GM21737 (cell line): ENCODE data around the gene WNT3.
"Not testable (repeated sequence)": the region's sequence is repeated elsewhere in the genome, so short reads cannot be mapped to it uniquely, and the experiment has no call there.

Experiments
- ATAC-seq: cut with Tn5 transposase; IDR thresholded peaks from one replicate; pipeline ENCODE4 v1.9.1; 2021; ENCODE audit warnings: mild to moderate bottlenecking, moderate library complexity; ENCODE audit not compliant: unreplicated experiment

WNT3 gene

GRCh38 chr17:46818316-46818928 lies at the start of gene WNT3:
WNT3 (minus strand) TSS chr17:46818692; CDS start chr17:46818597, 95 bp downstream.
- ATAC-seq, result no peak

GRCh38 chr17:46866747-46867146 lies 48.3 kb upstream of the WNT3 start:
- ATAC-seq, result no peak

DNA sequence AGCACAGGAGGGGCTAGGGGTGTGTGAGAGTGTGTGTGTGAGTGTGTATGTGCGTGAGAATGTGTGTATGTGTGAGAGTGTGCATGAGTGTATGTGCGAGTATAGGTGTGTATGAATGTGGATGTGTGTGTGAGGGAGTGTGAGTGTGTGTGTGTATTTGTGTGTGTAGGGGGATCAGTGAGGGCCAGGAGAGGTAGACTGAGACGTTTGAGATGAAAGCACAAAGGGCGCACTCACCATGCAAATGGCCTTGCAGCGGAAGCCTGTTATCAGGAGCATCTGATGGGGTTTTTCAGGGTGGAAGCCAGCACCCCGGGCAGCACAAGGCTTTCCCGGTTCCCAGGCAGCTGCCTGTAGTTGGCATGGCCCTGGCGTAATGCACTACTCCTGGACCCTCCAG lies 47.8 kb upstream of the WNT3 start:
- no peak for ATAC-seq

DNA sequence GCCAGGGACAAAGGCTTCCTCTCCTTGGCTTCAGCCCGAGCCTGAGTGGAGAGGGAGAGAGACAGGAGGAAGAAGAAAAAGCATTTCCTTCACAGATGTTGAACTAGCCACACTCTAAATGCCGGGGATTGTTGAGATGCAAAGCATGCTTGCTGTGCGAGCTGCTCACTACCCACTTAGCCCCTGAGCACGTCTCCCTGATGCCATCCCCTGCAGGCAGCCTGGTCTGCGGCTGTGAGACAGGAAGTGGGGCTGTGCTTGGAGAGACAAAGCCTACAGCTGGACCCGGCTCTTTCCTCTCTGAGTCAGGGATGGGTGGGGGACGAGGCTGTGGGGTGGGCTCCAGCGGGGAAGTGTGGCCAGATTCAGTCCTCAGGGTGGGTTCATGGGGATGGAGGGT lies 46.6 kb upstream of the WNT3 start:
- no peak for ATAC-seq

DNA sequence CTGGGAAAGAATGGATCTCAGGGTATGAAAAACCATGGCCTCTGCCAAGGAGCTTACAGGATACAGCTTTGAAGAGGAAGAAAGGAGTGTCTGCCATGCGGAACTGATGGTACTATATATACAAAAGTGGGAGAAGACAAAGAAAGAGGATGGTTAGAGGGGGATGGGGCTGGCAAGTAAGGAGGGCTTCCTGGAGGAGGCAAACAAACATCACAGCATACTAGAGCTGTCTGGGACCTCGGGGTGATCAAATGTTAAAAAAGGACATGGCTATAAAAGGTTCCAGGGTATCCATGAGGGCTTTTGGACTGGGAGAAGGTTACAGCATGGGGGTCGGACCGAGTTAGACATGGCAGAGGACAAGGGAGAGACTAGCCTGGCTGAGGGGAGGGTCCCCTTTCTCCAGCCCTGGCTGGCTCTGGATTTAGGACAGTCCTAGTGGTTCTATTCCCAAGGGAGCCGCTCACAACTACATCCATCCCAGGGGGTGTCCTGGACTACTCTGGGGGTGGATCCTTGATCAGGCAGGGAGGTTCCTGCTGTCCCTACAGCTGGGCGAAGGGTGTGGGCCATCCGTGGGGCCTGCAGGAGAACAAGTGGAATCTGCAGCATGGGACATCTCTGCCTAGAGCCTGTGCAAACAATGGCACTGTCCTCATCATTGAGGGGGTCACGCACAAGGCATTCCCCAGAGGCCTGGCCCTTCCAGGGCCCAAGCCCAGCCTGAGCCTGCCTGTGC lies 45.1 kb upstream of the WNT3 start:
- no peak for ATAC-seq

GRCh38 chr17:46862949-46863348 lies 44.5 kb upstream of the WNT3 start:
- ATAC-seq, result no peak

DNA sequence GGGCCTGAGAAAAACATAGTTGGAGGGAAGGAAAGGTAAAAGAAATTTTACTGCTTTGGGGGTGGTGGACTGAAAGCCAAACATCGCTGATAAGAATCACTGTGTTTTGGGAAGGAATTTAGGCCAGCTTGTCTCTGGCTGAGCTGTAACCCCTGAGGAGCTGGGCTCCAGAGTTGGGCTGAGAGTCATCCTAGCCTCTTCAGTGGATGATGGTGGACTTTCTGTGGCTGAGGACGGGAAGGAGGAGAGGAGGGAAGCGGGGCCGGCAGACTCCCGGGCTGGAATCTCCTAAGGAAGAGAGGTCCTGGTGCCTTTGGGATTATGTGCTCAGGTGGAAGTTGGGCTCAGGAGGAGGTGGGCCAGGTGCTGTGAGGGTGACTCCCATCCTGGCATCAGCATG lies 41.5 kb upstream of the WNT3 start:
- ATAC-seq, result no peak

- no peak for ATAC-seq
Measured at GRCh38 chr17:46857600-46857999, 39.1 kb upstream of the WNT3 start.

- ATAC-seq, result no peak
Measured at GRCh38 chr17:46854948-46855347, 36.5 kb upstream of the WNT3 start.

- no peak for ATAC-seq
Measured at GRCh38 chr17:46854515-46854914, 36.0 kb upstream of the WNT3 start.

GRCh38 chr17:46853896-46854444 lies 35.5 kb upstream of the WNT3 start:
- no peak for ATAC-seq

GRCh38 chr17:46851029-46851741 lies 32.7 kb upstream of the WNT3 start, which contains the start of gene WNT9B:
WNT9B (plus strand) TSS chr17:46851583; CDS start chr17:46851639, 56 bp downstream.
- no peak for ATAC-seq

GRCh38 chr17:46850688-46851028 lies 32.2 kb upstream of the WNT3 start:
- ATAC-seq, result no peak

- no peak for ATAC-seq
Measured at GRCh38 chr17:46848534-46848933, 30.0 kb upstream of the WNT3 start.

GRCh38 chr17:46847204-46848191 lies 29.0 kb upstream of the WNT3 start:
- no peak for ATAC-seq

GRCh38 chr17:46842835-46843234 lies 24.3 kb upstream of the WNT3 start:
- ATAC-seq, result no peak

DNA sequence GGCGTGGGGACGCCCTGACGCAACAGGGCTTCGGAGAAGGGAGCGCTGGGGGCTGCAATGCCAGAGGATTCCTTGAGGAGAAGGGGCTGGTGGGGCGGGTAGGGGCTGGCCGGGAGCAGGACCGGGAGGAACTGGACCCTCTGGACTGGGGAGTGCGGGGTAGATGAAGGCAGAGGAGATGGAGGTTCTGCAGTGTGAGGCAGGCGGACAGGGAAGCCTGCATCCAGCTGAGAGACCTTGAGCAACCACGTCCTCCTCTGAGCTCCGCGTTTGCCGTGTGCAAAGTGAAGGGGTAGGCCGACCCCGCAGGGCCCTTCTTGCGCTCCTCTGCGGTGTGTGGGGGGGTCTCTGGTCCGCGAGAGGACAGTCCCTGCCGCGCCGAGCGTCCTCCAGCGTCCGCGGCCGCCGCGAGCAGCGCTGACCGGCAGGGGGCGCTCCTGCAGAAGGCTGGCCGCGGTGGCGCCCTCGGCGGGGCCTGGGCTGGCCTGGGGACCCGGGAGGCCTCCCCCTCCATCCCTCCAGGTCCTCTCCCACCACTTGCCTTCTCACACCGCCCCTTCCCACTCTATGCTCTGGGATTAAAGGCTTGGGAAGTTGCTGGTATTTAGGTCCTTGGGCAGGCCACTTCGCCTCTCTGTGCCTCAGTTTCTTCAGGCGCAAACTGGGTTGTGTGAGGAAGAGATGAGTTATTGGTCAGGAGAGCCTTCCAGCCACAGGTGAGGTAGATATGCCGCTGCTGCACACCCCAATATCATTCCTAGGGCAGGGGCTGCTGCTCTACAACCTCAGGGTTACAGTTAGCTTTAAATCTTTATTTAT lies 23.3 kb upstream of the WNT3 start:
- no peak for ATAC-seq

- not testable (repeated sequence) for ATAC-seq
Measured at GRCh38 chr17:46840596-46840995, 22.1 kb upstream of the WNT3 start.

GRCh38 chr17:46839211-46839610 lies 20.7 kb upstream of the WNT3 start:
- ATAC-seq, result no peak

DNA sequence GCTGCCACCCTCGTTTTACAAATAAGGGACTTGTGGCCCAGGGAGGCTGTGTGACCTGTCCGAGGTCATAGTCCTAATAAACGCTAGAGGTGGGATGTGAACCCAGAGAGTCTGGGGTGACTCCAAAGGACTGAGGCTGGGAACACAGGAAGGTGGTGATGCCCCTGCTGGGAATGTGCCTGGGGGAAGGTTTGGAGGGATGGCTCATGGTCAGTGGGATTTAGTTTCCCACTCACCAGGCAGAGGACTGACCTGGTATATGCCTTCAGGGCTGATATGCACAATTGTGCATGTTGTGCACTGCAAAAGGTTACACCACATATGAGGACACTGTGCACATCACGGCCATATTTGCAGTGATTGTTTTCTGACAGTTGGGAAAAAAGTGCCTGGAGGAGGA lies 19.0 kb upstream of the WNT3 start:
- no peak for ATAC-seq
